ENCODE data around the gene TULP1. TPM values are rescaled to one million over a fixed set of nuclear protein-coding genes. Genes with fewer than 3 reads are reported as not detected.

TULP1 gene
- total RNA-seq, 1 donor from 2014 or later, result not detected

- Histone ChIP-seq H3K9ac (ENCODE audit: low read length) (no peak overlapping the region), H3K27me3 (ENCODE audit: insufficient read depth, low read length) (peaks cover 13% of the 10 kb centered on the region), H4K20me1 (ENCODE audit: insufficient read depth, low read length) (no peaks in the 10 kb centered on the region), H3K79me2 (ENCODE audit: insufficient read depth, low read length) (no peaks in the 10 kb centered on the region), H3K9me3 (ENCODE audit: insufficient read depth, low read depth, low read length) (no peaks in the 10 kb centered on the region), H3K27ac (ENCODE audit: low read depth, low read length) (no peak overlapping the region), H3K4me2 (ENCODE audit: low read length) (no peak overlapping the region), H2AFZ (ENCODE audit: low read depth, low read length) (no peak overlapping the region), H3K4me3 (ENCODE audit: insufficient read depth, low read depth, low read length) (no peak overlapping the region), H3K4me1 (ENCODE audit: insufficient read depth, low read length) (no peaks in the 10 kb centered on the region), H3K36me3 (ENCODE audit: insufficient read depth, low read length) (no peaks in the 10 kb centered on the region)
- DNase-seq (ENCODE audit: low read depth) (no peak), FAIRE-seq (no peak)
- no peaks in the 10 kb centered on the region for H3K36me3 Mint-ChIP-seq (ENCODE audit: low read depth, unreplicated experiment)
- H3K4me1 Mint-ChIP-seq (ENCODE audit: low read depth, unreplicated experiment), result no peaks in the 10 kb centered on the region
- no peak overlapping the region for H3K4me3 Mint-ChIP-seq (ENCODE audit: unreplicated experiment)
- peaks cover 36% of the 10 kb centered on the region for H3K27me3 Mint-ChIP-seq (ENCODE audit: low read depth, unreplicated experiment)
- no peak overlapping the region for H3K27ac Mint-ChIP-seq (ENCODE audit: unreplicated experiment)
- TF ChIP-seq EZH2 (IDR thresholded peaks at IDR 0.05; ENCODE audit: insufficient read depth, low read length), result no peak
- TF ChIP-seq CTCF (IDR thresholded peaks at IDR 0.05; ENCODE audit: insufficient read depth, low read depth, low read length), result no peak
- no peaks in the 10 kb centered on the region for H3K9me3 Mint-ChIP-seq (ENCODE audit: unreplicated experiment)
These were observed 11.8 kb upstream of the TULP1 start for GRCh38 chr6:35524380-35525020.

DNA sequence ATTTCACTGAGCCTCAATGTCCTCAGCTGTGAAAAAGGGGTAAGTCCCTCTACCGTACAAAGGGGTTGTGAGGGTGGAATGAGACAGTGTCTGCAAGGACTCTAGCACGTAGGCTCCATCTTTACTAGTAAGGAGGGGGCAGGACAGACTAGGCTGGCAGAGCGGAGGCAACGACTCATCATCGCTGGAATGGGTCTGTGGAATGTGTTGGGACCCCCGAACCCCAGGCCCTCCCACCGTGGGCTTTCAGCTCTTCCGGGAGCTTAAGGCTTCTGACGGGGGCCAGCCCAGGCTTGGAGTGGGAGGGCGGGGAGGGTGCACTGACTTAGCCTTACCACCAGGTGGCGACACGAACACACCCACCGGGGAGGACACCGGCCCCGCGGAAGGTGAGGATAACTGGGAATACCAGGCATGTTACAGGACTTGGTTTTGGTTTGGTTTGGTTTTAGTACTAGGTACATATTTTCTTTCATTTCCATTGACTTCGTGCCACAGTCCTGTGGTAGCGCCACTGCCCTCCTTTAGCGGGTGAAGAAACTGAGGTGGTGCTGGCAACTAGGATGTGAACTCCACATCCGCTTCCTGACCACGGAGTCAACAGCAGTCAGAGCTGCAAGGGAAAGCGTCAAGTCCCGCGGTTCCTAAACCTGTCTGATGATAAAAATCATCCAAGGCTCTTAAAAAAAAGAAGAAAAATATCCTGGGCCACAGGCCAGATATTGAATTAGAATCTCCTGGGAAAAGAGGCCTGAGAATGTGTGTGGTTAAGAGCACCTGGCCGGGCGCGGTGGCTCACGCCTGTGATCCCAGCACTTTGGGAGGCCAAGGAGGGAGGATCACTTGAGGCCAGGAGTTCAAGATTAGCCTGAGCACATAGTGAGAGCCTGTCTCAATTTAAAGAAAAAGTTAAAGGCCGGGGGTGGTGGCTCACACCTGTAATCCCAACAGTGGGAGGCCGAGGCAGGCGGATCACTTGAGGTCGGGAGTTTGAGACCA, 10.3 kb upstream of the TULP1 start:
- Histone ChIP-seq H3K36me3 (ENCODE audit: insufficient read depth, low read length) (no peaks in the 10 kb centered on the region), H3K79me2 (ENCODE audit: insufficient read depth, low read length) (no peaks in the 10 kb centered on the region), H3K9me3 (ENCODE audit: insufficient read depth, low read depth, low read length) (no peaks in the 10 kb centered on the region), H2AFZ (ENCODE audit: low read depth, low read length) (peak overlapping the region; percentile 74), H3K4me2 (ENCODE audit: low read length) (peak overlapping the region; percentile 78), H3K4me3 (ENCODE audit: insufficient read depth, low read depth, low read length) (no peak overlapping the region), H4K20me1 (ENCODE audit: insufficient read depth, low read length) (no peaks in the 10 kb centered on the region), H3K27ac (ENCODE audit: low read depth, low read length) (no peak overlapping the region), H3K27me3 (ENCODE audit: insufficient read depth, low read length) (peaks cover 13% of the 10 kb centered on the region), H3K4me1 (ENCODE audit: insufficient read depth, low read length) (no peaks in the 10 kb centered on the region), H3K9ac (ENCODE audit: low read length) (no peak overlapping the region)
- Mint-ChIP-seq H3K36me3 (ENCODE audit: low read depth, unreplicated experiment) (no peaks in the 10 kb centered on the region), H3K4me1 (ENCODE audit: low read depth, unreplicated experiment) (no peaks in the 10 kb centered on the region), H3K27ac (ENCODE audit: unreplicated experiment) (no peak overlapping the region), H3K9me3 (ENCODE audit: unreplicated experiment) (no peaks in the 10 kb centered on the region), H3K27me3 (ENCODE audit: low read depth, unreplicated experiment) (peaks cover 32% of the 10 kb centered on the region), H3K4me3 (ENCODE audit: unreplicated experiment) (no peak overlapping the region)
- FAIRE-seq (no peak), DNase-seq (ENCODE audit: low read depth) (peak; percentile 23)
- TF ChIP-seq EZH2 (IDR thresholded peaks at IDR 0.05; ENCODE audit: insufficient read depth, low read length) (no peak), CTCF (IDR thresholded peaks at IDR 0.05; ENCODE audit: insufficient read depth, low read depth, low read length) (peak; percentile 76)

All from astrocyte (in vitro differentiated cells and primary cell).